Calu3 (cell line): Measurements from ENCODE around the gene HMGXB3. TPM values are rescaled to one million over a fixed set of nuclear protein-coding genes. Genes with fewer than 3 reads are reported as not detected.

Experiments
- BruUV-seq: library from RNA; stranded (reverse); fragments of 400-500 nt; replicated peaks from 2 replicates; lab custom pipeline; 2021; lab: Mats Ljungman, UMichigan
- CTCF ChIA-PET: fragments of 300-600 bp; sonication (Branson Sonifier 250); formaldehyde crosslinking; loops from one replicate; lab custom pipeline; 2022; ENCODE audit warnings: antibody characterized with exemption; lab: Charles Lee
- DNase-seq: peaks from one replicate; pipeline ENCODE4 v3.0.0; 2022
- H3K27ac Mint-ChIP-seq: one replicate; pipeline ENCODE4 v1.8.0; 2022; ENCODE audit warnings: mixed read lengths; ENCODE audit not compliant: unreplicated experiment
- H3K27me3 Mint-ChIP-seq: one replicate; pipeline ENCODE4 v1.8.0; 2022; ENCODE audit warnings: mixed read lengths; ENCODE audit not compliant: unreplicated experiment
- H3K36me3 Mint-ChIP-seq: one replicate; pipeline ENCODE4 v1.8.0; 2022; ENCODE audit warnings: mild to moderate bottlenecking, moderate library complexity, mixed read lengths; ENCODE audit not compliant: insufficient read depth, unreplicated experiment
- H3K4me1 Mint-ChIP-seq: one replicate; pipeline ENCODE4 v1.8.0; 2022; ENCODE audit warnings: mild to moderate bottlenecking, low read depth, mixed read lengths; ENCODE audit not compliant: unreplicated experiment
- H3K4me3 Mint-ChIP-seq: one replicate; pipeline ENCODE4 v1.8.0; 2022; ENCODE audit warnings: mild to moderate bottlenecking, low read depth, moderate library complexity, mixed read lengths; ENCODE audit not compliant: unreplicated experiment
- H3K9me3 Mint-ChIP-seq: one replicate; pipeline ENCODE4 v1.8.0; 2022; ENCODE audit warnings: low read depth, mixed read lengths; ENCODE audit not compliant: unreplicated experiment
- CTCF ChIP-seq: fragments of 200-600 bp; IDR thresholded peaks from one replicate; pipeline ENCODE4 v1.8.0; 2022; ENCODE audit warnings: antibody characterized with exemption; ENCODE audit not compliant: unreplicated experiment
- intact Hi-C: fragments of 100-400 bp; cut with micrococcal nuclease; formaldehyde crosslinking; loops from one replicate; pipeline ENCODE4 v1.10.0; 2022; ENCODE audit not compliant: unreplicated experiment
- total RNA-seq: library from RNA; stranded (reverse); gene quantifications from 2 replicates; pipeline ENCODE4 v1.2.3, GENCODE V29; 2022

HMGXB3 gene
- total RNA-seq, 1 experiment from 2014 or later = 58.2 TPM

- intact Hi-C loops = no loop called here
- no peak for DNase-seq
- H3K4me1 Mint-ChIP-seq = peaks cover 8% of the 10 kb centered on the region
- no peak overlapping the region for H3K27ac Mint-ChIP-seq
- no TSS peak for BruUV-seq
- H3K36me3 Mint-ChIP-seq = no peaks in the 10 kb centered on the region
- TF ChIP-seq CTCF = no peak
- CTCF ChIA-PET = no interaction called here
- no peaks in the 10 kb centered on the region for H3K9me3 Mint-ChIP-seq
- no peak overlapping the region for H3K4me3 Mint-ChIP-seq
- H3K27me3 Mint-ChIP-seq = peaks cover 25% of the 10 kb centered on the region
Measured at GRCh38 chr5:150069672-150070627, 69.4 kb downstream of the HMGXB3 start.

- no peak for TF ChIP-seq CTCF
- H3K36me3 Mint-ChIP-seq = no peaks in the 10 kb centered on the region
- H3K4me1 Mint-ChIP-seq = peaks cover 8% of the 10 kb centered on the region
- no peak for DNase-seq
- intact Hi-C loops = no loop called here
- H3K9me3 Mint-ChIP-seq = no peaks in the 10 kb centered on the region
- H3K27me3 Mint-ChIP-seq = peaks cover 17% of the 10 kb centered on the region
- no peak overlapping the region for H3K4me3 Mint-ChIP-seq
- CTCF ChIA-PET = no interaction called here
- H3K27ac Mint-ChIP-seq = no peak overlapping the region
- no TSS peak for BruUV-seq
Measured at GRCh38 chr5:150070821-150071220, 70.3 kb downstream of the HMGXB3 start.

- intact Hi-C loops = no loop called here
- Mint-ChIP-seq H3K36me3 (no peaks in the 10 kb centered on the region), H3K27me3 (no peaks in the 10 kb centered on the region), H3K4me3 (no peak overlapping the region), H3K9me3 (no peaks in the 10 kb centered on the region), H3K27ac (no peak overlapping the region), H3K4me1 (peaks cover 8% of the 10 kb centered on the region)
- no peak for DNase-seq
- TF ChIP-seq CTCF = no peak
- CTCF ChIA-PET = no interaction called here
- no TSS peak for BruUV-seq
Measured at GRCh38 chr5:150073086-150073625, 72.6 kb downstream of the HMGXB3 start.

GRCh38 chr5:150073677-150074076, 73.1 kb downstream of the HMGXB3 start:
- intact Hi-C loops = no loop called here
- no peak for DNase-seq
- CTCF ChIA-PET = interaction anchor here (0.7 kb wide), 2 partner anchors 43 to 63 kb away, joined by 3 to 5 read pairs; no protein-coding TSS in a partner anchor
- H3K9me3 Mint-ChIP-seq = no peaks in the 10 kb centered on the region
- H3K36me3 Mint-ChIP-seq = no peaks in the 10 kb centered on the region
- H3K4me3 Mint-ChIP-seq = no peak overlapping the region
- H3K27ac Mint-ChIP-seq = no peak overlapping the region
- no peak for TF ChIP-seq CTCF
- H3K27me3 Mint-ChIP-seq = no peaks in the 10 kb centered on the region
- no TSS peak for BruUV-seq
- H3K4me1 Mint-ChIP-seq = peaks cover 4% of the 10 kb centered on the region
